RWPE2 (cell line): ENCODE results near the gene FOXO3.

ENCODE experiments used
- ATAC-seq: fragments of 200-7000 bp; cut with Tn5 transposase; 3 replicates; pipeline ENCODE4 v1.9.1; 2021; ENCODE audit warnings: low read depth
- DNase-seq: peaks from one replicate; pipeline ENCODE4 v3.0.0-alpha.2; 2020; ENCODE audit warnings: low spot score
- H3K27ac ChIP-seq: fragments of 450-650 bp; 2 replicates; pipeline ENCODE4 v1.5.1; 2017; ENCODE audit warnings: mild to moderate bottlenecking; ENCODE audit not compliant: poor library complexity, severe bottlenecking
- H3K27me3 ChIP-seq: fragments of 250-450 bp; sonication (Bioruptor Pico); 2 replicates; pipeline ENCODE4 v1.5.1; 2021; ENCODE audit warnings: mild to moderate bottlenecking, moderate library complexity; ENCODE audit not compliant: insufficient read depth, poor library complexity, severe bottlenecking
- H3K36me3 ChIP-seq: fragments of 250-450 bp; sonication (Bioruptor Pico); 2 replicates; pipeline ENCODE4 v1.5.1; 2020; ENCODE audit warnings: low read depth, mild to moderate bottlenecking, moderate library complexity
- H3K4me1 ChIP-seq: fragments of 250-450 bp; sonication (Bioruptor Pico); 2 replicates; pipeline ENCODE4 v1.5.1; 2021; ENCODE audit warnings: mild to moderate bottlenecking, moderate library complexity; ENCODE audit not compliant: insufficient read depth, poor library complexity, severe bottlenecking
- H3K4me3 ChIP-seq: fragments of 250-450 bp; sonication (Bioruptor Pico); 2 replicates; pipeline ENCODE4 v1.5.1; 2021; ENCODE audit warnings: mild to moderate bottlenecking, moderate library complexity; ENCODE audit not compliant: severe bottlenecking
- H3K9me3 ChIP-seq: fragments of 250-450 bp; sonication (Bioruptor Pico); 2 replicates; pipeline ENCODE4 v1.5.1; 2021; ENCODE audit warnings: mild to moderate bottlenecking, moderate library complexity; ENCODE audit not compliant: severe bottlenecking
- CTCF ChIP-seq: fragments of 450-650 bp; IDR thresholded peaks from one replicate; pipeline ENCODE4 v1.5.1; 2017; ENCODE audit warnings: mild to moderate bottlenecking, moderate library complexity; ENCODE audit not compliant: poor library complexity, severe bottlenecking

Gene FOXO3

GRCh38 chr6:108568551-108569305 is 8.0 kb downstream of the FOXO3 start:
- no peaks in the 10 kb centered on the region for H3K27me3 ChIP-seq
- no peak overlapping the region for H3K27ac ChIP-seq
- no peak overlapping the region for H3K4me3 ChIP-seq
- peaks cover 24% of the 10 kb centered on the region for H3K4me1 ChIP-seq
- H3K36me3 ChIP-seq = peaks cover 80% of the 10 kb centered on the region
- ATAC-seq = no peak
- no peaks in the 10 kb centered on the region for H3K9me3 ChIP-seq
- no peak for TF ChIP-seq CTCF
- no peak for DNase-seq

- Histone ChIP-seq H3K9me3 (no peaks in the 10 kb centered on the region), H3K36me3 (peaks cover 79% of the 10 kb centered on the region), H3K27me3 (no peaks in the 10 kb centered on the region), H3K27ac (no peak overlapping the region), H3K4me1 (peaks cover 13% of the 10 kb centered on the region), H3K4me3 (no peak overlapping the region)
- TF ChIP-seq CTCF = peak; percentile 17
- DNase-seq (no peak), ATAC-seq (no peak)
Observed at GRCh38 chr6:108570517-108570916, 9.8 kb downstream of the FOXO3 start.

GRCh38 chr6:108574457-108575141 is 13.9 kb downstream of the FOXO3 start:
- no peak for TF ChIP-seq CTCF
- H3K4me3 ChIP-seq = no peak overlapping the region
- ATAC-seq = no peak
- H3K4me1 ChIP-seq = peaks cover 14% of the 10 kb centered on the region
- H3K9me3 ChIP-seq = no peaks in the 10 kb centered on the region
- peak overlapping the region; percentile 2 for H3K27ac ChIP-seq
- DNase-seq = no peak
- peaks cover 56% of the 10 kb centered on the region for H3K36me3 ChIP-seq
- no peaks in the 10 kb centered on the region for H3K27me3 ChIP-seq

- DNase-seq (no peak), ATAC-seq (no peak)
- TF ChIP-seq CTCF = no peak
- no peaks in the 10 kb centered on the region for H3K9me3 ChIP-seq
- H3K36me3 ChIP-seq = peaks cover 44% of the 10 kb centered on the region
- H3K4me1 ChIP-seq = peaks cover 23% of the 10 kb centered on the region
- H3K4me3 ChIP-seq = no peak overlapping the region
- H3K27ac ChIP-seq = no peak overlapping the region
- no peaks in the 10 kb centered on the region for H3K27me3 ChIP-seq
Observed at GRCh38 chr6:108575905-108576494, 15.3 kb downstream of the FOXO3 start.
